ENCODE results near the gene ADORA2A.
A peak's percentile ranks its signal among the peaks of the same experiment; 100 is the strongest.

Gene ADORA2A

GRCh38 chr22:24419475-24419850 lies 7.9 kb upstream of the ADORA2A start:
- no peak for DNase-seq

- no peak for DNase-seq
Measured at GRCh38 chr22:24420072-24420976, 7.1 kb upstream of the ADORA2A start.

- no peak for DNase-seq
Measured at GRCh38 chr22:24420977-24421343, 6.4 kb upstream of the ADORA2A start.

GRCh38 chr22:24421428-24421931 lies 5.9 kb upstream of the ADORA2A start:
- peak; percentile 52 for DNase-seq

GRCh38 chr22:24422102-24422665 lies 5.2 kb upstream of the ADORA2A start:
- DNase-seq = no peak

- peak; percentile 76 for DNase-seq
Measured at GRCh38 chr22:24423519-24424000, 3.8 kb upstream of the ADORA2A start.

- DNase-seq = peak; percentile 68
Measured at GRCh38 chr22:24424001-24424900, 3.1 kb upstream of the ADORA2A start.

GRCh38 chr22:24424901-24425775 lies 2.3 kb upstream of the ADORA2A start:
- no peak for DNase-seq

- DNase-seq = no peak
Measured at GRCh38 chr22:24426436-24426835, 963 bp upstream of the ADORA2A start.

- no peak for DNase-seq
Measured at GRCh38 chr22:24426851-24427499, 424 bp upstream of the ADORA2A start.

GRCh38 chr22:24428751-24429410 lies 1.5 kb downstream of the ADORA2A start:
- no peak for DNase-seq

GRCh38 chr22:24429411-24430365 lies 2.3 kb downstream of the ADORA2A start:
- peak; percentile 90 for DNase-seq

GRCh38 chr22:24430431-24431308 lies 3.3 kb downstream of the ADORA2A start:
- no peak for DNase-seq

GRCh38 chr22:24431309-24432034 lies 4.1 kb downstream of the ADORA2A start:
- no peak for DNase-seq

- DNase-seq = peak; percentile 69
Measured at GRCh38 chr22:24432059-24432853, 4.9 kb downstream of the ADORA2A start.

- no peak for DNase-seq
Measured at GRCh38 chr22:24433001-24433827, 5.8 kb downstream of the ADORA2A start.
